Measurements from ENCODE around the gene SLC35G4.

DNA sequence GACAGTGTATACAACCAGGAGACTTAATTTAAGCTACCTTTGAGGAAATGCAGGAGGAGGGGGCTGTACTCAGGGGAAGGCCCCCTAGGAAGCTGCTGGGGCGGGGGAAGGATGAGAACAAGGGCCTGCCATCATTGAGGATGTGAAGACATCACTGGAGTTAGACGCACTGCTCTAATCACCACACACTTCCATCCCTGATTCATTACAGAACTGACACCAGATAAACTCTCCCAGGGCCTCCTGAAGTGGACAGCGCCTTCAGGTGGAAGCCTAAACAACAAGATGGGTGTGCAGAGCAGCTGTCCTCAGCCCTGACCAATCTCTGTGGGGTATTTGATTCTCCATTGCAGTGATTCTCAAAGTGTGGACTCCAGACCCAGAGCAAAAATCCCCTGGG, 30.6 kb upstream of the SLC35G4 start:
- TF ChIP-seq CTCF (conservative IDR thresholded peaks at IDR 0.05; ENCODE audit: low read depth, low read length), result no peak
- TF ChIP-seq EZH2 (IDR thresholded peaks at IDR 0.05; ENCODE audit: borderline replicate concordance, low read depth, low read length, poor library complexity, severe bottlenecking), result no peak
